ENCODE measurements around the gene SPATA20.
A peak's percentile ranks its signal among the peaks of the same experiment; 100 is the strongest.

Gene SPATA20

GRCh38 chr17:50547035-50547735, at the start of gene SPATA20:
Gene SPATA20 (plus strand): TSS chr17:50547174. CDS start chr17:50547209, 35 bp downstream.
- peak; percentile 80 for DNase-seq

GRCh38 chr17:50498021-50498874, 48.7 kb upstream of the SPATA20 start:
- DNase-seq, result no peak

- DNase-seq, result no peak
These were observed 47.7 kb upstream of the SPATA20 start for GRCh38 chr17:50499270-50499669.

GRCh38 chr17:50499721-50500120, 47.3 kb upstream of the SPATA20 start:
- DNase-seq, result no peak

GRCh38 chr17:50501054-50501453, 45.9 kb upstream of the SPATA20 start:
- no peak for DNase-seq

GRCh38 chr17:50502301-50502990, 44.5 kb upstream of the SPATA20 start:
- DNase-seq, result no peak

GRCh38 chr17:50505591-50506130, 41.3 kb upstream of the SPATA20 start:
- DNase-seq, result no peak

- DNase-seq, result no peak
These were observed 40.7 kb upstream of the SPATA20 start for GRCh38 chr17:50506298-50506697.

GRCh38 chr17:50507871-50508572, 39.0 kb upstream of the SPATA20 start, which contains the start of gene MYCBPAP:
Gene MYCBPAP (plus strand): TSS chr17:50508439. CDS start chr17:50508675, 236 bp downstream.
- peak; percentile 65 for DNase-seq

GRCh38 chr17:50508573-50509460, 38.2 kb upstream of the SPATA20 start:
- DNase-seq, result no peak

GRCh38 chr17:50511058-50511457, 35.9 kb upstream of the SPATA20 start:
- DNase-seq, result no peak

- DNase-seq, result no peak
These were observed 33.5 kb upstream of the SPATA20 start for GRCh38 chr17:50513495-50513894.

GRCh38 chr17:50514388-50514787, 32.6 kb upstream of the SPATA20 start:
- no peak for DNase-seq

- no peak for DNase-seq
These were observed 31.9 kb upstream of the SPATA20 start for GRCh38 chr17:50514936-50515702.

GRCh38 chr17:50517011-50517410, 30.0 kb upstream of the SPATA20 start:
- DNase-seq, result no peak

- DNase-seq, result no peak
These were observed 29.2 kb upstream of the SPATA20 start for GRCh38 chr17:50517504-50518383.

- DNase-seq, result no peak
These were observed 28.5 kb upstream of the SPATA20 start for GRCh38 chr17:50518384-50519023.

GRCh38 chr17:50519141-50519834, 27.7 kb upstream of the SPATA20 start:
- no peak for DNase-seq
